HG03097 (cell line): ENCODE measurements around the gene ZNF678.
"Not testable (repeated sequence)": the region's sequence is repeated elsewhere in the genome, so short reads cannot be mapped to it uniquely, and the experiment has no call there.

Source experiments
- ATAC-seq: cut with Tn5 transposase; IDR thresholded peaks from one replicate; pipeline ENCODE4 v1.9.1; 2021; ENCODE audit not compliant: unreplicated experiment, low FRiP score

Gene ZNF678

GRCh38 chr1:227589777-227590176 is 26.4 kb downstream of the ZNF678 start:
- not testable (repeated sequence) for ATAC-seq

GRCh38 chr1:227596222-227596621 is 32.9 kb downstream of the ZNF678 start:
- ATAC-seq, result not testable (repeated sequence)

- no peak for ATAC-seq
Measured at GRCh38 chr1:227603327-227603726, 40.0 kb downstream of the ZNF678 start.

- ATAC-seq, result no peak
Measured at GRCh38 chr1:227604446-227604845, 41.1 kb downstream of the ZNF678 start.

- ATAC-seq, result not testable (repeated sequence)
Measured at GRCh38 chr1:227606271-227606670, 42.9 kb downstream of the ZNF678 start.

- no peak for ATAC-seq
Measured at GRCh38 chr1:227607336-227607898, 44.1 kb downstream of the ZNF678 start.

GRCh38 chr1:227612658-227613057 is 49.3 kb downstream of the ZNF678 start:
- ATAC-seq, result no peak

- no peak for ATAC-seq
Measured at GRCh38 chr1:227613526-227613925, 50.2 kb downstream of the ZNF678 start.

GRCh38 chr1:227621211-227621610 is 57.9 kb downstream of the ZNF678 start:
- no peak for ATAC-seq

- no peak for ATAC-seq
Measured at GRCh38 chr1:227622739-227623475, 59.6 kb downstream of the ZNF678 start.

GRCh38 chr1:227632325-227632724 is 69.0 kb downstream of the ZNF678 start:
- ATAC-seq, result no peak

GRCh38 chr1:227635596-227635995 is 72.2 kb downstream of the ZNF678 start:
- no peak for ATAC-seq

- ATAC-seq, result no peak
Measured at GRCh38 chr1:227654431-227654830, 91.1 kb downstream of the ZNF678 start.

- no peak for ATAC-seq
Measured at GRCh38 chr1:227654858-227655752, 91.7 kb downstream of the ZNF678 start.

GRCh38 chr1:227661495-227661894 is 98.1 kb downstream of the ZNF678 start:
- ATAC-seq, result no peak

- ATAC-seq, result no peak
Measured at GRCh38 chr1:227662933-227663332, 99.6 kb downstream of the ZNF678 start.

- no peak for ATAC-seq
Measured at GRCh38 chr1:227666286-227666685, 102.9 kb downstream of the ZNF678 start.

- no peak for ATAC-seq
Measured at GRCh38 chr1:227673441-227673840, 110.1 kb downstream of the ZNF678 start.

GRCh38 chr1:227685807-227686206 is 122.5 kb downstream of the ZNF678 start:
- no peak for ATAC-seq

GRCh38 chr1:227697321-227697864 is 134.0 kb downstream of the ZNF678 start:
- ATAC-seq, result no peak

- ATAC-seq, result not testable (repeated sequence)
Measured at GRCh38 chr1:227701631-227702030, 138.3 kb downstream of the ZNF678 start.
